ENCODE data around the gene ABCC8.

ABCC8 gene

DNA sequence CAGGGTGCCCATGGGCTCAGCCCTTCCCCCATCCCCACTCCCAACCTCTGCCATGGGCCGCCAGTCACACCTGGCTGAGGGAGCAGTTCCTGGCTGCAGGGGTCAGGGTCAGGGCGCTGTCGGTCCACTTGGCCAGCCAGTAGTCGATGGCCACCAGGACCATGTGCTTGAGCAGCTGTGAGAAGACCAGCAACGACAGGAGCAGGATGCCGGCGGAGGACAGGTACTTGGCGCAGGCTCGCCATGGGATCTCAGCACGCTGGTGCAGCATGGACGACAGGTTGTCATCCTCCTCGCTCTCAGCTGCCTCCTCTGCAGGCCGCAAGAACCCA lies 69.9 kb downstream of the ABCC8 start:
- DNase-seq (ENCODE audit: low read depth in 1 of 2, low spot score in 1 of 2) = no peak

DNA sequence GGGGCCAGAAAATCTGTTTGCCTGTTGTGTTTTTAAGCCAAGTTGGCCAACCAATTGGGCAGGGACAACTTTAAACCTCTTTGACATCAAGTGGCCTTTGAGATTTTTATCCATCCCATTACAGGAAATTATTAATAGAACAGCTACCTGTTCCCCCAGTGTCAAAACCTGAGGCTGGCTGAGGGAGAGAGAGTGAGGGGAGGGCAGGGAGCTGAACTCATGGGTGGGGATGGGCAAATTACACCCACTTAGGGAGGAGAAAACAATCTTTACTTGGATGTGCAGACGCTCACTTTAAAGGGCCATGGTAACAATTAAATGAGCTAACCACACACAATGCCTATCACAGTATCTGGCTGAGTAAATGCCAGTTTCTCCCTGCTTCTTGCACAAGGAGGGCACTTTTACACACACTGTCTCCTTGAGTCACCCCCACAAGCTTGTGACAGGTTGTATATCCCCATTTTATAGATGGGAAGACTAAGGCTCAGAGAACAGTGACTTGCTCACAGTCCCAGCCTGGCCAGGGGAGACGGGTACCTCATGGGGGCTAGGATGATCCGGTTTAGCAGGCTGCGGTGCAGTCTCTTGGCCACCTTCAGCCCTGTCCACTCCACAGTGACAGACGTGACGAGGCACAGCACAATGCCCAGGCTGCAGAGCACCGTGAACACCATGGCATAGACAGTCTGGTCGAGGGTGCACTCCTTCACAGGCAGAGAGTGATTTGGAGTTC lies 70.4 kb downstream of the ABCC8 start:
- DNase-seq (ENCODE audit: low read depth in 1 of 2, low spot score in 1 of 2) = no peak

DNA sequence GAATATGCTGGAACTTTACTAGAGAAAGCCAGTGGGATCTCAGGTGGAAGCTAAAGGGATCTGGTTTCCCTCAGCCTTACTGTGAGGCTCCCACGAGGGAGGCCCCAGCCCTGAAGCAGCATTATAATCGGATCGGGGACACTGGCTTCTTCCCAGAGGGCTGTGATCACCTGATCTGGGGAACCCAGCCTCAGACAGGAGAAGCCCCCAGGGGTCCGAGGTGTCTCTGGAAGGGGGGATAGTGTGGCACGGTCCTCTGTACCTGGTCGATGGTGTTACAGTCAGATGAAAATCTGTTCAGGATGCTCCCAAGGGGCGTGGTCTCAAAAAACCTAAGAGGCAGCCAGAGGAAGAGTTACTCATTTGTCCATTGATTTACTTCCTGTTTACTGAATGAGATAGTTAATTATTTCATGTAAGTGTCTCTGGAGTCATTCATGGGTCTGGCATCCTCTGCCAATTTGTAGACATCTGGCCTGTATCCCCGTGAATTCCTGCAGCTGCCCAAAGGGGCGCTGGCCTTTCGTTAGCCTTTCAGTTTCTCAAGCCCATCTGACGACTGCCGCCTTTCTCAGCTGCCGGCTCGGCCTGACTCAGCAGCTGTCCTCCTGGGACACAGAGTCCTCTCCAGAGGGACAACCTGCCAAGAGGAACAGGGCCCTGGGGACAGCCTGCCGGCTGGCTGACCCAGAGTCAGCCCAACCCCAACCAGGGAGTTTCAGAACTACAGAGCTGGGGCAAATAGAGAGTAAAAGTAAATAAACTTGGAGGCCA lies 71.2 kb downstream of the ABCC8 start:
- DNase-seq (ENCODE audit: low read depth in 1 of 2, low spot score in 1 of 2) = no peak

GRCh38 chr11:17403980-17404759 lies 72.5 kb downstream of the ABCC8 start:
- DNase-seq (ENCODE audit: low read depth in 1 of 2, low spot score in 1 of 2) = no peak

- no peak for DNase-seq (ENCODE audit: low read depth in 1 of 2, low spot score in 1 of 2)
Measured at GRCh38 chr11:17402486-17402885, 74.2 kb downstream of the ABCC8 start.

DNA sequence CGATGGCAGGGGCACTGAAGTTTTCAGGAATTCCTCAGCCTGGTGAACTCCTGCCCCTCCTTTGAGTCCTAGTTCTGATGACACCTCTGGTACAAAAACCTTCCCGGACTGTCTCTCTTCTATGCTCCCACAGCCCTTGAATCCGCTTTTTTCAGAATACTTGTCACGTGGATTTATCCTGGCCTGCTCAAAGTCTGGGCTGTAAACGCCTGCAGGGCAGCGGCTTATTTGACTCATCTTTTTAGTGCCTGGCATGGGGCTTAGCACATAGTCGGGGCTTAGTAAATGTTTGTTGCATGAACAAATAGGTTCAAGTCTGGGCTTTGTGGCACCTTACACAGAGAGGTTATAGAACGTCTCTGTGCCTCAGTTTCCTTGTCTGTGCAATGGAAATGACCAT lies 74.8 kb downstream of the ABCC8 start:
- no peak for DNase-seq (ENCODE audit: low read depth in 1 of 2, low spot score in 1 of 2)

DNA sequence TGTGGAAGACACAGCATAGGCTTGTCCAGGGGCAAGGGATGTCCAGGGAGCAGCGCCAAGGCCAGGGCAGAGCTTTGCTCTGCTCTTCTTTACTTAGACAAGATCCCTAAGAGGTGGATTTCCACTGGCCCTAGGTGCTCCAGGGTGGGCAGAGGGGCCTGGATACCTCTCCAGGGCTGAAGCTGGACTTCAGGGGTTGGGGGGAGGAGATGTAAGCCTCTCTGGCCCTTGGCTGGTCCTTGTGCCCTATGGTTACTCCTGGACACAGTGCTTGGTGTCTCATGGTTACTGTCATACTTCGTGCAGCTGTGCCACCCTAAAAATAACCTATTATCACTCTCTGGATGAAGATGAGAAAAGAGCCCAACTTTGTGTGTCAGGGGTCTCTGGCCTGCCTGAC lies 75.3 kb downstream of the ABCC8 start:
- no peak for DNase-seq (ENCODE audit: low read depth in 1 of 2, low spot score in 1 of 2)

DNA sequence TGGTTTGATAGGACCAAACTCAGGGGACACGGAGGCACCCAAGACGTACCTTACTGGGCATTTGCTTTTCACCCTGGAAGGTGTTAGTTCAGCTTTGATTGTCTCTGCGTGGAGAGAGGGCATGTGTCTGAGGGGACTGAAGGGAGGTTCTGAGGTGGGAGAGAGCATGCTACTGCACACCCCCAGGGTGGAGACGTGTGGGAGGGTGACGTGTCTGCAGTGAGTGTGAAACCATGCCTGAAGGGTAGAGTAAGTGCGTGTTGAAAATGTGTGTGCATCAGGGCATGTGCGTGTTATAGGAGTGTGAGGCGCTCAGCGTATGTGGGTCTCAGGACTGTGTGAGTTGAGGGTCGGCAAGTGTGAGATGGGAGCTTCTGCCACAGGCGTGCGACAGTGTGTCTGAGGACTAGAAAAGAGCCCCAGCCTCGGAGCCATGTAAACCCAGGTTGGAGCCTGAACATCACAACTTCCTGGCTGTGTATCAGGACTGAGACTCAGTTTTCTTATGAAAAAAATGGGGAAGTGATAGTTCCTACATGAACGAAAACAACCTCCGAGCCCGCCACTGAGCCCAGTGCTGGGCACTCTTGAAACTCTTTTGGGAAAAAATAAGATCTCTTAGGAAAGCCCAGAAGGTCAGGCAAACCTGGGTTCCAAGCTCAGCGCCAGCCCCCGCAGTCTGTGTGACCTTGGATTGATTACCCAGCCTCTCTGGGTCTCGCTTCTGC lies 76.4 kb downstream of the ABCC8 start:
- DNase-seq (ENCODE audit: low read depth in 1 of 2, low spot score in 1 of 2) = no peak

GRCh38 chr11:17399236-17399635 lies 77.4 kb downstream of the ABCC8 start:
- DNase-seq (ENCODE audit: low read depth in 1 of 2, low spot score in 1 of 2) = no peak

DNA sequence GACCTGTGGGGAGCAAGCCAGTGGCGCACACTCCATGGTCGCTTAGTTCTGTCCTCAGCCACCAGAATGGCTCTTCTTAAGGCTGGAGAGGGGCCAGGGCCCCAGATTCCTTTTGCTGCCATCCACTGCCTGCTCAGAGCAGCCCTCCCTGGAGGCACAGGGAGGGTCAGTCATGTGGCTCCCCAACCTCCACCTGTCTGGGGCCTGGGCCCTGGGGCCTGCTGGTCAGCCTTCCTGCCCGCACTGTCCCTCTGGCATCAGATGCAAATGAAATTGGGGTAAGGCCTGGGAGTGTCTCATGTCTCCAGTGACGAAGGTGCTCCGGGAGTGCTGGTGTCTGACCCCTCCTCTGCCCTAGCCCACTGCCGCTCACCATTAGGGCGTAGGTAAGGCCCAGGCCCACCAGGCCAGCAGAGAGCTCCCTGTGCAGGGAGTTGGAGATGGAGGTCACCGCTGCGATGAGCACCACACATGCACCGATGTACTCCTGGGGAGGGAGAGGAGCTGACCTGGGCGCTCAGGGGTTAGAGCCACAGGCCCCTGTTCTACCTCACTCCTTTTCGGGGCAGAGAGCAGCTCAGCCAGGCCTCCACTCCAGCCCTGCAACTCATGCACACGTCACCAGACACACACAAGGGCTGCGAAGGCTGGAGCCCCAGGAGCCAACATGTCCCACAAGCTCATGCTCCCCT lies 79.2 kb downstream of the ABCC8 start:
- DNase-seq (ENCODE audit: low read depth in 1 of 2, low spot score in 1 of 2) = no peak

GRCh38 chr11:17396598-17397310 lies 79.9 kb downstream of the ABCC8 start:
- DNase-seq (ENCODE audit: low read depth in 1 of 2, low spot score in 1 of 2) = no peak

GRCh38 chr11:17395978-17396377 lies 80.7 kb downstream of the ABCC8 start:
- no peak for DNase-seq (ENCODE audit: low read depth in 1 of 2, low spot score in 1 of 2)

DNA sequence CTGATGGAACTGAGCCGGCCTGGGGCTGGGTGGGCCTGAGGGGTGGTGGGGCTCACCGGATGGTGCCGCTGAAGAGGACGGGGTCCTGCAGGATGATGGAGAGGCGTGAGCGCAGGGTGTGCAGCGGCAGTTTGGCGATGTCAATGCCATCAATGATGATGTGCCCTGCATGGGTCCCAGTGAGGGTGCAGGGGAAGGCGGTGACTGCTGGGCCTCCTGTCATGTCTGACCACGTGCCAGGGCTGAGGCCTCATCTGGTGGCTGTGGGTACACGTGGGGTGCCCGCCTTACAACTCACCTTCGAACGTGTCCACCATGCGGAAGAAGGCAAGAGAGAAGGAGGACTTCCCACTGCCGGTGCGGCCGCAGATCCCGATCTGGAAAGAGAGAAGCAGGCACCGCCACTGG lies 81.1 kb downstream of the ABCC8 start:
- no peak for DNase-seq (ENCODE audit: low read depth in 1 of 2, low spot score in 1 of 2)

GRCh38 chr11:17394743-17395390 lies 81.8 kb downstream of the ABCC8 start:
- DNase-seq (ENCODE audit: low read depth in 1 of 2, low spot score in 1 of 2) = no peak

DNA sequence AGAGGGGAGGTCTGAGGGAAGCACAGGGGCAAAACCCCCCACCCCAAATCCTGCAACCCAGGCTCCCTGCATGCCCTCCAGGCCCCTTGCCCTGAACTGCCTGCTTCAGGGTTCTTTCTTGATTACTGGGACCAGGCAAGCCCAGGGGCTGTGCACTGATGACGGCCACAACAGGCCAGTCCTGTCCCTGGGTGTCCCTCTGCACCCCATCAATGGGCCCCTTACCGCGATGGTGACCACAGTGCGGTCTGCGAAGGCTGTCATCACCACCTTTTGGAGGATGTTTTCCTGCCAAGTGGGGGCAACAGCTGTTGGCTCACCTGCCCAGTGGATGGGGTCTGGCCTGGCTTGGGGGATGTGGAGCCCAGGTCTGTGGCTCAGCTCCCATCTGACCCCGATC lies 83.2 kb downstream of the ABCC8 start:
- DNase-seq (ENCODE audit: low read depth in 1 of 2, low spot score in 1 of 2) = no peak

DNA sequence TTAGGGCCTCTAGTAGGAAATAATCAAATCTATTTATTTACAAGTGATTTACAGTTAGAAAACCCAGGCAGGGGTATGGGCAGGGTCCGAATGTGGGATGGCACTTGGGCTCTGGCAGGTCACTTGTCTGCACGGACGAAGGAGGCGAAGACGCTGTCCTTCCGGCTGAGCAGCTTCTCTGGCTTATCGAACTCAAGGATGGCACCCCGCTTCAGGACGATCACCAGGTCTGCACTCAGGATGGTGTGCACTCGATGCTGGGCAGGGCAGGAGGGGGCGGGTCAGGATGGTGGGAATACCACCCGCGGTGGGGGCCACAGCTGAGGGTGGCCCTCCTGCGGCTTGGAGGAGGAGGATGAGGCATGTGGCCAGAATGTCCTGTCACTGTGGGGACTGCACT lies 83.8 kb downstream of the ABCC8 start:
- DNase-seq (ENCODE audit: low read depth in 1 of 2, low spot score in 1 of 2) = no peak

DNA sequence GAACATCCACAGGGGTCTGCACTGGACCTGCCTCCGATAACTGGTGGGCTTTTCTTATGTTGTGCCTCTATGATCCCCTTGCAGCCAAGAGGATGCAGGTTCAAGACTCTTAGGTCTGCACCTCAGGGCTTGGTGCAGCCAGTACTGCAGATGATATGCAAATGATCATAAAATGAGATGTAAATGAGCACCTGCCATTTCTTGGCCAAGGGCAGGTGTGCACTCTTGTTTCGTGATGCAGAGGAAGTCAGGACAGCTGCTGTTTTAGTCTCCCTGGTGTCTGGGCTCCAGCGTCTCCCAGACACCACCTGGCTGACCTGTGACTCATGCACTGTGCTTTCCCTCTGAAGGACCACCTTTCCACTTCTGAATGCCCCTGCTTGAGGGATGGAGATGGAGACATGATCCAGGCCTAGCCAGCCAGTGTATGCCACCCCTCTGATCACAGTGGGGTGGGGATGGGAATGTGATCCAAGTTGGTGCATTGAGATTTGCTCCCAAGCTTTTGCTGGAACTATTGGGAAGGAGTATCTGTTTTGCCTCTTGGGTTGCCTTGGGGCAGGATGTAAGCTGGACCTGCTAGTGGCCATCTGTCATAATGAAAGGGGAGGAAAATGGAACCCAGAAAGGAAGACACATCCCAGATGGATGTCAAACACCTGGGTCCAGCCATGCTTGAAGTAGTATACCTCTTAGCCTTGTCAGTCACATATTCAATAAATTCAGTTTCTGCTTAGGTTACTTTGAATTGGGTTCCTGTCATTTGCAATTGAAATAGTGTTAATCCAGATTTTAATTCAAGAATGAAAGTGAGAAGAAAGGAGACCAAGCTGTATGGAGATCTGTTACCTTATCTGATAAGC lies 84.9 kb downstream of the ABCC8 start:
- no peak for DNase-seq (ENCODE audit: low read depth in 1 of 2, low spot score in 1 of 2)

DNA sequence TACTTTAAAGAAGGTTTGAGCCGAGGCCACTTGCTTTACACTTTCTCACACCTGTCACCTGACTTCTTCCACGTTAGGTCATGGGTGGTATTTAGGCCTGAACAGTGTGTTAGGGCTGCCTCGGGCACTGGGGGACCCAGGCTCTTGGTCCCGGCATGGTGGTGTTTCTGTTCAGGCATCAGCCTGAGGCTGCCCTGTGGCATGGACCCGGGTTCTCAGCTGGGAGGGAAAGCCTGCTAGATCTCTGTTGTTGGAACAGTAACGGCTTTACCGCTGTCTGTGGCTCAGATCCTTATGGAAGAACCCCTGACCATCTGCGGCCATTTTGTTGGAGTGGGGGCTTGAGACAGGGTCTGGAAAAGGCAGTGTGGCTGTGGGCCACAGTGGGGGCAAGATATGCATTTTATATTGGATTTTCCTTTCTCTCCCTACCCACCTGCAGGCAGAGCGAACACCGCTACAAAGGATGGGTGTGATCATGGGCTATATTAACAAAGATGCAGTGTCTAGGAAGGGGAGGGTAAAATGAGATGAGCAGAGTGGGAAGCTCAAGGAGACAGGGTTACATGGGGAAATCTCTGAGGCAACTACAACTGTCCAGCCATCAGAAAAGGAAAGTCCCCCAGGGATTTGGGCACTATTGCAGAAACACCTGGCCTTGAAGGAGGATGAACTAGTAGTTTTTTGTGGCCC lies 86.5 kb downstream of the ABCC8 start:
- no peak for DNase-seq (ENCODE audit: low read depth in 1 of 2, low spot score in 1 of 2)
